Measurements from ENCODE around the gene RRH. TPM values are rescaled to one million over a fixed set of nuclear protein-coding genes. Genes with fewer than 3 reads are reported as not detected.
"Not testable (repeated sequence)": the region's sequence is repeated elsewhere in the genome, so short reads cannot be mapped to it uniquely, and the experiment has no call there.

The RRH gene
- total and polyA plus RNA-seq, 2 donors = 0.05 to 0.11 TPM

GRCh38 chr4:109861916-109862511 lies 34.2 kb downstream of the RRH start:
- 97% methylated on average over 3 of the region's 3 CpGs for WGBS
- Histone ChIP-seq H3K27me3 (ENCODE audit: control insufficient read depth in 2 of 2, insufficient read depth in 1 of 2, low read length in 1 of 2) (no peaks in the 10 kb centered on the region), H3K9me3 (ENCODE audit: control insufficient read depth in 2 of 2, insufficient read depth in 1 of 2, low read length in 1 of 2) (peaks cover 0 to 2% of the 10 kb centered on the region in 2 donors), H3K27ac (ENCODE audit: low read depth in 1 of 2, low read length in 1 of 2) (no peak overlapping the region), H3K36me3 (ENCODE audit: control insufficient read depth in 2 of 2, insufficient read depth in 2 of 2, low read length in 1 of 2) (no peaks in the 10 kb centered on the region), H3K4me3 (ENCODE audit: low read length in 2 of 2) (no peak overlapping the region), H3K4me1 (ENCODE audit: control insufficient read depth in 2 of 2, insufficient read depth in 2 of 2, low read length in 2 of 2) (no peaks in the 10 kb centered on the region)
- DNase-seq (ENCODE audit: low read depth in 6 of 9, low spot score in 9 of 9) = no peak

GRCh38 chr4:109864134-109864533 lies 36.4 kb downstream of the RRH start:
- peaks cover 0 to 2% of the 10 kb centered on the region in 2 donors for H3K9me3 ChIP-seq (ENCODE audit: control insufficient read depth in 2 of 2, insufficient read depth in 1 of 2, low read length in 1 of 2)

GRCh38 chr4:109870061-109870460 lies 42.3 kb downstream of the RRH start:
- Histone ChIP-seq H3K4me3 (ENCODE audit: low read length in 2 of 2) (no peak overlapping the region), H3K27ac (ENCODE audit: low read depth in 1 of 2, low read length in 1 of 2) (no peak overlapping the region), H3K27me3 (ENCODE audit: control insufficient read depth in 2 of 2, insufficient read depth in 1 of 2, low read length in 1 of 2) (no peaks in the 10 kb centered on the region), H3K4me1 (ENCODE audit: control insufficient read depth in 2 of 2, insufficient read depth in 2 of 2, low read length in 2 of 2) (peaks cover 0 to 5% of the 10 kb centered on the region in 2 donors), H3K9me3 (ENCODE audit: control insufficient read depth in 2 of 2, insufficient read depth in 1 of 2, low read length in 1 of 2) (no peaks in the 10 kb centered on the region), H3K36me3 (ENCODE audit: control insufficient read depth in 2 of 2, insufficient read depth in 2 of 2, low read length in 1 of 2) (no peaks in the 10 kb centered on the region)
- 97% methylated on average over 5 of the region's 5 CpGs for WGBS
- no peak for DNase-seq (ENCODE audit: low read depth in 6 of 9, low spot score in 9 of 9)

More at GRCh38 chr4:109864134-109864533, 36.4 kb downstream of the RRH start:
- Histone ChIP-seq H3K36me3 (ENCODE audit: control insufficient read depth in 2 of 2, insufficient read depth in 2 of 2, low read length in 1 of 2) (no peaks in the 10 kb centered on the region), H3K4me1 (ENCODE audit: control insufficient read depth in 2 of 2, insufficient read depth in 2 of 2, low read length in 2 of 2) (no peaks in the 10 kb centered on the region), H3K27me3 (ENCODE audit: control insufficient read depth in 2 of 2, insufficient read depth in 1 of 2, low read length in 1 of 2) (no peaks in the 10 kb centered on the region), H3K4me3 (ENCODE audit: low read length in 2 of 2) (no peak overlapping the region), H3K27ac (ENCODE audit: low read depth in 1 of 2, low read length in 1 of 2) (no peak overlapping the region)
- DNase-seq (ENCODE audit: low read depth in 6 of 9, low spot score in 9 of 9) = no peak

- Histone ChIP-seq H3K9me3 (ENCODE audit: control insufficient read depth in 2 of 2, insufficient read depth in 1 of 2, low read length in 1 of 2) (no peaks in the 10 kb centered on the region), H3K4me1 (ENCODE audit: control insufficient read depth in 2 of 2, insufficient read depth in 2 of 2, low read length in 2 of 2) (peaks cover 0 to 5% of the 10 kb centered on the region in 2 donors), H3K27ac (ENCODE audit: low read depth in 1 of 2, low read length in 1 of 2) (no peak overlapping the region), H3K4me3 (ENCODE audit: low read length in 2 of 2) (no peak overlapping the region), H3K27me3 (ENCODE audit: control insufficient read depth in 2 of 2, insufficient read depth in 1 of 2, low read length in 1 of 2) (no peaks in the 10 kb centered on the region), H3K36me3 (ENCODE audit: control insufficient read depth in 2 of 2, insufficient read depth in 2 of 2, low read length in 1 of 2) (no peaks in the 10 kb centered on the region)
- no peak for DNase-seq (ENCODE audit: low read depth in 6 of 9, low spot score in 9 of 9)
- 98% methylated on average over 2 of the region's 2 CpGs for WGBS
Observed at GRCh38 chr4:109872065-109872464, 44.3 kb downstream of the RRH start.

GRCh38 chr4:109872950-109873656 lies 45.3 kb downstream of the RRH start:
- WGBS = 98% methylated on average over 6 of the region's 6 CpGs

GRCh38 chr4:109873791-109874514 lies 46.2 kb downstream of the RRH start:
- H3K4me1 ChIP-seq (ENCODE audit: control insufficient read depth in 2 of 2, insufficient read depth in 2 of 2, low read length in 2 of 2) = peaks cover 0 to 5% of the 10 kb centered on the region in 2 donors
- H3K4me3 ChIP-seq (ENCODE audit: low read length in 2 of 2) = no peak overlapping the region
- no peaks in the 10 kb centered on the region for H3K27me3 ChIP-seq (ENCODE audit: control insufficient read depth in 2 of 2, insufficient read depth in 1 of 2, low read length in 1 of 2)
- DNase-seq (ENCODE audit: low read depth in 6 of 9, low spot score in 9 of 9) = no peak
- WGBS = 81% methylated on average over 11 of the region's 11 CpGs
- H3K27ac ChIP-seq (ENCODE audit: low read depth in 1 of 2, low read length in 1 of 2) = no peak overlapping the region
- no peaks in the 10 kb centered on the region for H3K36me3 ChIP-seq (ENCODE audit: control insufficient read depth in 2 of 2, insufficient read depth in 2 of 2, low read length in 1 of 2)
- no peaks in the 10 kb centered on the region for H3K9me3 ChIP-seq (ENCODE audit: control insufficient read depth in 2 of 2, insufficient read depth in 1 of 2, low read length in 1 of 2)

More at GRCh38 chr4:109872950-109873656, 45.3 kb downstream of the RRH start:
- Histone ChIP-seq H3K27me3 (ENCODE audit: control insufficient read depth in 2 of 2, insufficient read depth in 1 of 2, low read length in 1 of 2) (no peaks in the 10 kb centered on the region), H3K27ac (ENCODE audit: low read depth in 1 of 2, low read length in 1 of 2) (no peak overlapping the region), H3K4me1 (ENCODE audit: control insufficient read depth in 2 of 2, insufficient read depth in 2 of 2, low read length in 2 of 2) (peaks cover 0 to 5% of the 10 kb centered on the region in 2 donors), H3K9me3 (ENCODE audit: control insufficient read depth in 2 of 2, insufficient read depth in 1 of 2, low read length in 1 of 2) (no peaks in the 10 kb centered on the region), H3K4me3 (ENCODE audit: low read length in 2 of 2) (no peak overlapping the region), H3K36me3 (ENCODE audit: control insufficient read depth in 2 of 2, insufficient read depth in 2 of 2, low read length in 1 of 2) (no peaks in the 10 kb centered on the region)
- DNase-seq (ENCODE audit: low read depth in 6 of 9, low spot score in 9 of 9) = no peak

- H3K36me3 ChIP-seq (ENCODE audit: control insufficient read depth in 2 of 2, insufficient read depth in 2 of 2, low read length in 1 of 2) = no peaks in the 10 kb centered on the region
Observed at GRCh38 chr4:109875106-109875505, 47.3 kb downstream of the RRH start.

GRCh38 chr4:109875553-109875952 lies 47.8 kb downstream of the RRH start:
- H3K27me3 ChIP-seq (ENCODE audit: control insufficient read depth in 2 of 2, insufficient read depth in 1 of 2, low read length in 1 of 2); H3K36me3 ChIP-seq (ENCODE audit: control insufficient read depth in 2 of 2, insufficient read depth in 2 of 2, low read length in 1 of 2); DNase-seq (ENCODE audit: low read depth in 6 of 9, low spot score in 9 of 9); H3K4me1 ChIP-seq (ENCODE audit: control insufficient read depth in 2 of 2, insufficient read depth in 2 of 2, low read length in 2 of 2); H3K27ac ChIP-seq (ENCODE audit: low read depth in 1 of 2, low read length in 1 of 2); H3K9me3 ChIP-seq (ENCODE audit: control insufficient read depth in 2 of 2, insufficient read depth in 1 of 2, low read length in 1 of 2); H3K4me3 ChIP-seq (ENCODE audit: low read length in 2 of 2): not testable (repeated sequence)
- 94% methylated on average over 2 of the region's 2 CpGs for WGBS

More at GRCh38 chr4:109875106-109875505, 47.3 kb downstream of the RRH start:
- H3K27ac ChIP-seq (ENCODE audit: low read depth in 1 of 2, low read length in 1 of 2) = no peak overlapping the region
- H3K4me3 ChIP-seq (ENCODE audit: low read length in 2 of 2) = no peak overlapping the region
- peaks cover 0 to 5% of the 10 kb centered on the region in 2 donors for H3K4me1 ChIP-seq (ENCODE audit: control insufficient read depth in 2 of 2, insufficient read depth in 2 of 2, low read length in 2 of 2)
- no peak for DNase-seq (ENCODE audit: low read depth in 6 of 9, low spot score in 9 of 9)
- H3K9me3 ChIP-seq (ENCODE audit: control insufficient read depth in 2 of 2, insufficient read depth in 1 of 2, low read length in 1 of 2) = no peaks in the 10 kb centered on the region
- H3K27me3 ChIP-seq (ENCODE audit: control insufficient read depth in 2 of 2, insufficient read depth in 1 of 2, low read length in 1 of 2) = no peaks in the 10 kb centered on the region
- 98% methylated on average over 1 of the region's 1 CpG for WGBS

GRCh38 chr4:109876634-109877265 lies 49.0 kb downstream of the RRH start:
- no peaks in the 10 kb centered on the region for H3K27me3 ChIP-seq (ENCODE audit: control insufficient read depth in 2 of 2, insufficient read depth in 1 of 2, low read length in 1 of 2)
- H3K4me3 ChIP-seq (ENCODE audit: low read length in 2 of 2) = no peak overlapping the region
- H3K9me3 ChIP-seq (ENCODE audit: control insufficient read depth in 2 of 2, insufficient read depth in 1 of 2, low read length in 1 of 2) = no peaks in the 10 kb centered on the region
- peaks cover 0 to 5% of the 10 kb centered on the region in 2 donors for H3K4me1 ChIP-seq (ENCODE audit: control insufficient read depth in 2 of 2, insufficient read depth in 2 of 2, low read length in 2 of 2)
- H3K27ac ChIP-seq (ENCODE audit: low read depth in 1 of 2, low read length in 1 of 2) = no peak overlapping the region
- no peaks in the 10 kb centered on the region for H3K36me3 ChIP-seq (ENCODE audit: control insufficient read depth in 2 of 2, insufficient read depth in 2 of 2, low read length in 1 of 2)
- DNase-seq (ENCODE audit: low read depth in 6 of 9, low spot score in 9 of 9) = no peak
- 95% methylated on average over 2 of the region's 2 CpGs for WGBS

Data from thymus (tissue), 11 donors.